Measurements from ENCODE around the gene GSTM1.

Gene GSTM1

DNA sequence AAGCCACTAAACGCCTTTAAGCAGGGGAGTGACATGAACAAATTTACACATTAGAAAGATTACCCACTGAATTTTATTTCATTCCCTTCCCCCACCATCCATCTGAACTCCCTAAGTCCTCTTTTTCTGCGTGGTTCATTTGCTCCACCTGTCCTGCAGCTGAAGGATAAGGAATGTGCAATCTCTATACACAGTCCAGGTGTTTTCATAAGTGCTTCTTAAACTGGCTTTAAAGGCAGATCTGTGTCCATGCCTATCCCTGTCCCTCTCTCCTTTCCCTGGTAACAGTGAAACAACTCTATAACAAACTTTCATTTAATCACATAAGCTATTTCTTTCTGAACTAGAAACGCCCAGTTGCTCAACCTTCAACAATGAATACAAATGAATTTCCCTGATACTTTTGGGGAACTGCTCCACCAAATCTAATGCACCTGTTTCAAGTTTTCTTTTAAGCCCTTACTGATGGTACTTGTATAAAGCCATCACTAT, 44.8 kb downstream of the GSTM1 start:
- no peak for DNase-seq

DNA sequence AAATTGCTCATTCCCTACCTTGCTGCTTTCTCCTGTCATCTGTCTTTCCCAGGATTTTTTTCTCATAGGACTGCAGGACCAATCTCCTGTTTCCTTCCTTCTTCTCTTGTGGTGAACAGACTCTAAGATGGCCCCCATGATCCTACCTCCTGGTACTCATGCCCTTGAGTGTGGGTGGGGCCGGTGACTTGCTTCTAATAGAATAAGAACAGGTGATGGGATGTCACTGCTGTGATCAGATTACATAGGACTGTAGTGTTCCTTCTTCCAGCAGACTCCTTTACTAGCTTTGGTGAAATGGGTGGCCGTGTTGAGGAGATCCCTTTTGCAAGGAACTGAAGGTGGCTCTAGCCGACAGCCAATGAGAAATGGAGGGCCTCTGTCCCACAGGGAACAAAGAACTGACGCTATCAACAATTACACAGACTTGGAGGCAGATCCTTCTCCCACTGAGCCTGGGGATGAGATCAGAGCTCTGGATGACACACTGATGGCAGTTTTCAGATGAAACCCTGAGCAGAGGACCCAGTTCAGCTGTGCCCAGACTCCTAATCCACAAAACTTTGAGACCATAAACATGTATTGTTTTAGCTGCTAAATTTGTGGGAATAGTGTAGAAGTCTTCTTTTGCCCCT, 45.7 kb downstream of the GSTM1 start:
- no peak for DNase-seq

DNA sequence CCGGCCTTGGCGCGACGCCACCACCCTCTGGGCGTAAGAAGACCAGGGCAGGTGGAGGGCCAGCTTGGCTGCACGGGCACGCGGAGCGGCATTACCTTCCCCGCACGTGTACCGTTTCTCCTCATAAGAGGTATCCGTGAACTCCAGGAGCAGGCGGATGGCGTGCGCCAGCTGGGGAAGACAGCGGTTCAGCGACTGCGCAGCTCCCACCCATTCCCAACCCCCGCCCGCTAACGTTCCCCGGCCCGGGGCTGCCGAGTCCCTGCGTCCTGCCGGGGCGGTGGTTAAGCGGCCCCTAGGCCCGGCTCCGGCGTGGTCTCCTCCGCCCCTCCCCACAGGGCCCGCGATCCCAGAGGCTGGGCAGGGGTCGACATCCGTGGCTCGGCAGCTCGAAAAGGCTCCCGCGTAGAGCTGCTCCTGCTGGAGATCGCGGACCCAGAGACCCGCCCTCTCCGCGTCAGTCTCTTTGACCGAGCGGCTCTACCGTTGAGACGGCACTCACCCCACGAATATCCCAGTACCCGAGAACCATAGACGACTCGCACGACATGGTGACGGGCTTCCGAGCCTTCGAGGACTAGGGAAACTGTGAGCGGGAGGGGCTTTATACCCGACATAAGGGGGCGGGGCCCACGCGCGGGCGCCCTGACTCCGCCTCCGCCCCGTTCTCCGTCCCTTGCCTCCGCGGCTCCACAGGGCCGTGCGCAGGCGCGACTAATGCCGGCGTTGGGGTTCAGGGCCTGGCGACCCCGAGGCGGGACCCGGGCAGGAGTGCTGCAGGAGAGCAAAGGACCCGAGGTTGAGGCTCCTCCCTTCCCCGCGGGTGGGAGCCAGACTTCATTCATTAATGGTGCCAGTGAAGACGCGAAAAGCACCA, 52.4 kb downstream of the GSTM1 start:
- DNase-seq: peak; percentile 46

DNA sequence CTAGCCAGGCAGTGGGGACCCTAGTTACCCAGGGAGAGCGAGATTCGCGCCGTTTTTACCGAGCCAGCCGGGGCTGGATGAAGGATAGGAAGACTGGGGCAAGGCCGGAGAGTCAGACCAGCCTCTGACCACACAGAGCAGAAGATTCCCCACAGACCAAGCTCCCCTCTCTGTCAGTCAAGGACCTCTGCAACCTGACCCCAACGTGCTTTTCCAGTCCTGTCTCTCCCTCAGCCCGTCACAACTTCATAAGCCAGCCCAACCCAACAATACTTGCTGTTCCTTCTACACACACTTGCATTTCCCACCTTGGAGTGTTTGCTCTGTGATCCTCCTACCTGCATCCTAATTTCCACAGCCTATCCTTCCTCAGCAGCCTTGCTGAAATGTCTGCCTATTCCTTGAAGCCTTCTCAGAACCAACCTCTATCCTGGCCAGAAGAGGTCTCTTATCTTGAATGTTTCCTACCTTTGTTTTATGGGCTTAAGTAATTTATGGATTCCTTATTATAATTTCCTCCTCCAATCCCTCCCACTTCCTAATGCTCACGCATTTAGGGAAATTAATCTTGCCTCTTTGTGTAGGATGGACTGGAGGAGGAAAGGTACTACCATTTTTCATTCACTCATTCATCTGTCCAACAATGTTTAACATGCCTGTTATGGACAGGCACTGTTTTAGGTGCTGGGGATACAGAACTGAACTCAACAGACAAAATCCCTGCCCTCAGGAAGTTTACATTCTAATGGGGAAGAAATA, 53.2 kb downstream of the GSTM1 start, which contains the start of gene GSTM3:
Gene GSTM3, minus strand, starts transcription at position 424 of the 759 bp plus-strand sequence. CDS start 751 bp downstream, outside the sequence.
- no peak for DNase-seq
